HG03432 (cell line): ENCODE results near the gene MELK.

Experiments used
- ATAC-seq: cut with Tn5 transposase; IDR thresholded peaks from one replicate; pipeline ENCODE4 v1.9.1; 2021; ENCODE audit warnings: mild to moderate bottlenecking, moderate library complexity; ENCODE audit not compliant: unreplicated experiment

The MELK gene

DNA sequence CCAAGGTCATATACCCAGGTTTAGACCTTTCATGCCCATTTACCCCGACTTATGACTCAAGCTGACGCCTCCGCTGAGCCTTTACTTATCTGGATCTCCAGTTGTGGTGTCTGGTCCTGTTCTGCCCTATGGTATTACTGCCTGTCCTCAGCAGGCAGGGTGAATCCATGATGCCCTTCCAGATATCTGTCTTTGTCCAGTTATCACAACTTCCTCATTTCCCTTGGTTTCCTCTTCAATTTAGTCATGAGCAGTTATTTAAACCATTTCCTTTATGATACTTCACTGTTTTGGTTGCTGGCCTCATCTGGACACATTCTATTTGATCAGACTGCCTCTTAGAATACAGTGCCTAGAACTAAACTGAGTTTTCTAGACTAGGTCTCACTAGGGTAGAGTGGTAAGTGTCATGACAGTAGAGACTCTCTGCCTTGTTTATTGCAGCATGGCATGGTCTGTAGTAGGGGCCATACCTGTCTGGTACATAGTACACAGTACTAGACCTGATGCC, 93.3 kb downstream of the MELK start:
- ATAC-seq, result peak; percentile 66

DNA sequence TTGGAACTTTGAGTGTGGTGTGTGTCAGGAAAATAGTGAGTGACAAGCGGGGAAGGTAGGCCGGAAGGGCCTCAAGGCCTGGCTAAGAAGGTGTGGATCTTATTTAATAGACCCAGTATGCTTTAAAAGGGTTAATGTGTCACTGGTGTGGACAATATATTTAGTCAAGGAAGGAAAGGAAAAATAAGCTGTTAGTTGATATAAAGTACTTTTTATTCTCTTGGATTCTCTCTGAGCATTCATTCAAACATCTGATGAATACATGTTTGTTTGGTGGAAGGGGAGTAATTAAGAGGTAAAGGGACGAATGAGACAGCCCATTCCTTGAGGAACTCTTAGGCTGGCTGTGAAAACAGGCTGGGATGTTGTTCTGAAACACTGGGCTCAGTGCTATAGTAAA, 98.9 kb downstream of the MELK start:
- no peak for ATAC-seq

GRCh38 chr9:36676091-36676490, 103.4 kb downstream of the MELK start:
- ATAC-seq, result no peak

GRCh38 chr9:36676778-36677485, 104.2 kb downstream of the MELK start:
- ATAC-seq, result no peak

DNA sequence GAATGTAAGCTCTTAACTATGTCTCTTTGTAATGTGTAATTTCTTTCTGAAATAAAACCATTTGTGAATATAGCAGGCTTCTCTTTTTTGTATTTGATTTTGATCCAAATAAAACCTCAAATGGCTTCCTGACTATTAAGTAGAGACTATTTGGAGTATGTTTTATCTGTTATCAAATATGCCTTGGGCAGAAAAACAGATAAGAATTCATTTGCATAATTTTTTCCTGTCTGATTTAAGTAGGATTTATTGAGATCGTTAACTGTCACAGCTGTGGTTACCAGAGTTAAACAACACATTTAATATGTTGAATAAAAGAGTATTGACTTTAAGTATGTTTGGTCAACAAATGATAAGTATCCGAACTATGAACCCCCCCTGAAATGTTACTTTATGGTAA, 104.9 kb downstream of the MELK start:
- ATAC-seq, result no peak

DNA sequence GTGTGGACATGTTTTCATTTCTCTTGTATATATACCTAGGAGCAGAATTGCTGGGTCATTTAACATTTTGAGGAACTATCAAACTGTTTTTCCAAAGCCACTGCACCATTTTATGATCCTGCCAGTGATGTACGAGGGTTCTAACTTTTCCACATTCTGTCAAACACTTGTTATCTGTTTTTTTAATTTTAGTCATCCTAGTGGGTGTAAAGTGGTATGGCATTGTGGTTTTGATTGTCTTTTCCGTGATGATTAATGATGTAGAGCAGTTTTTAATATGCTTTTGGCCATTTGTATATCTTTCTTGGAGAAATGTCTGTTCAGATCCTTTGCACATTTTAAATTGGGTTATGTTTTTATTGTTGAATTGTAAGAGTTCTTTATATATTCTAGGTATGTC, 107.0 kb downstream of the MELK start:
- ATAC-seq, result no peak

- no peak for ATAC-seq
Observed at GRCh38 chr9:36686471-36686870, 113.8 kb downstream of the MELK start.

DNA sequence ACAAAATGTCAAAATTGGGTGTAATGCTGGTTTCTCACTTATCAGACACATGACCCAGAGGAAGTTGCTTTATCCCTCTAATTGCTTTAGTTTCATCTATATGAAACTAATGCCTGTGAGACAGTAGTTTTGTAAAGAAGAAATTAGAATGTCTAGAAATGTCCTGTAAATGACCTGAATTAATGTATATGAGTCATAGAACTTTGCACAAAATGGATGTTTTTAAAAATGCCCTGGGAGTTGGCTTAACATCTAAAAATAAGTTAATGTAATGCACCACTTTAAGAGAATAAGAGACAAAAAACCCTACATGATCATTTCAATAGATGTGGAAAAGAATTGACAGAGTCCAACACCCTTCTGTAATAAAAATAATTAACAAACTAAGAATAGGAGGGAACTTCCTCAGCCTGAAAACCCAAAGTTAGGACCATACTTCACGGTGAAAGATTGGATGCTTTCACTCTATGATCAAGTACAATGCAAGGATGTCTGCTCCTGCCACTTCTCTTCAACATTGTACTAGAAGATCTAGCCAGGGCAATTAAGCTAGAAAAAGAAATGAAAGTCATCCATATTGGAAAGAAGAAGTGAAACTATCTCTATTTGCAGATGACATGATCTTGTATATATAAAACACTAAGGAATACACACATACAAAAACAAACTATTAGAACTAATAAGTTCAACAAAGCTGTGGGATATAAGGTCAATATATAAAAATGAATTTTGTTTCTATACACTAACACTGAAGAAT, 117.9 kb downstream of the MELK start:
- ATAC-seq, result no peak

DNA sequence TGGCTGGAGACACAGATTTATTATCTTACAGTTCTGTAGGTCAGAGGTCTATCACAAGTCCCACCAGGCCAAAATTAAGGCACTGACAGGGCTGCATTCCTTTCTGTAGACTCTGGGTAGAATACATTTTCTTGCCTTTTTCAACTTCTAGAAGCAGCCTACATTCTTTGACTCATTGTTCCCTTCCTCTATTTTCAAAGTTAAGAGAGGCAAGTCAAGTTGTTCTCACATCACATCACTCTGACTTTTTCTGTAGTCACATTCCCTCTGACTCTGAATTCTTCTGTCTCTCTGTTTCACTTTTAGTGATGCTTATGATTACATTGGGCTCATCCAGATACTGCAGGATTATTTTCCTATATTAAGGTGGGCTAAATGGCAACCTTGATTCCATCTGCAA, 119.0 kb downstream of the MELK start:
- ATAC-seq, result no peak

GRCh38 chr9:36698984-36699383, 126.3 kb downstream of the MELK start:
- no peak for ATAC-seq

DNA sequence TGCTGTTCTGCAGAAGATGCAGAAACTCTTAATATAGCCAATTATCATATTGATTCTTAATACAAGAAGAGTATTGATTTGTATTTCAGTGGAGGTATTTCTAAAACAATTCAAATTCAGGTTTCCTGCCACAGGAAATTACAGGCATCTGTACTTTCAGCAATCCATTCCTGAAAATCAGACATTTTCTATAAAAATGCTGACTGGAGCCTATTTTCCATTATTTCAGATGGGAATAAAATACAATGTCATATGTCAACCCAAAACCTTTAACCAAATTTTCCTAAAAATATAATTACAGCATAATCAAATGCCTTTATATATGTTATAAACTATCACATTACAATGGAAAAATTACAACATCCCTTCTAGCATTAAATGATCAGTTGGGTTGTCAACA, 131.5 kb downstream of the MELK start:
- no peak for ATAC-seq

GRCh38 chr9:36713515-36714490, 141.1 kb downstream of the MELK start:
- no peak for ATAC-seq

- no peak for ATAC-seq
Observed at GRCh38 chr9:36716496-36716895, 143.8 kb downstream of the MELK start.

- ATAC-seq, result no peak
Observed at GRCh38 chr9:36717276-36717675, 144.6 kb downstream of the MELK start.

- no peak for ATAC-seq
Observed at GRCh38 chr9:36718612-36719011, 145.9 kb downstream of the MELK start.

DNA sequence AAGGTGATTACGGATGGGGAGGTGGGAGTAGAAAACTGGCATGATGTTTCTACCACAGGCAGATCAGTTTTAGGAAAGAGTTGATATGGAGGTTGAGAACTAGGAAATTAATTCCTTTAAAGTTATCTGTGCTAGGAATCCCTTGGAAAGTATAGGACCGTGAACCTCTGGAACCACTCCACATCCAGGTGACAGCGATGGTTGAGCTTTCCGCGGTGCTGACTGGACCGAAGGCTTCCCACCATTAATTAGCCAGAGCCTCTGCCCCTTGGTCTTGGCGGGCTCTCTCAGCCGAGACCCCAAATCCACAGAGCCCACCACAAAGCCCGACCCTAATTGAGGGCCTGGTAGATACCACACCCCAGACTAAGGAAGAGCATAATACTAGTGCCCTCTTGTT, 147.3 kb downstream of the MELK start:
- no peak for ATAC-seq

- ATAC-seq, result no peak
Observed at GRCh38 chr9:36721846-36722588, 149.3 kb downstream of the MELK start.

DNA sequence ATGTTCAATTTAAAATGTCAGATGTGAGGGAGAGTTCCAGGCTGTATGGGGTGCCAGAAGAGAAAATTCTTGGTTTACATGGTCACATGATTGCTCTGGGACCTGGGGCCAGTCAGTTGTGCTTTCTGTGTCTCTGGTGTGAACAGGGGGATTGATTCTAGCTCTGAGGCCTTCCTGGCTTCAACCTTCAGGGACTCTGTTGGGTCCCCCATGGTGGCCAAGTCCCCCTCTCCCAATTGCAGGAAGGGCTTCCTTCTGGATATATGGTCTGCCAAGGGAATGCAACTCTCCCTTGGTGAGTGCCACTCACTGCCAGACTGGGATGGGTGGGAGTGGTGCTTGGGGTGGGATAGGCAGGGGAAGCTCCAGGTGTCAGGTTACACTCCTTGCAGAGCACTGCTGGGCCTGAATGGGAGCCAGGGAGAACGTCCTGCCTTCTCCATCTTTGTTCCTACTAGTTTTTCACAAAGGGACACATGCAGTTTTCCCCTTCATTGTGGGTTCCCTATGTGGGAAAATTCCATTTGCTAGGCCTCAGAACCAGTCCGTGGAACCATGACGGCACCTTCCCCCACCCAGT, 153.2 kb downstream of the MELK start:
- no peak for ATAC-seq
